RWPE2 (cell line): ENCODE data around the gene OSBPL10.
A peak's percentile ranks its signal among the peaks of the same experiment; 100 is the strongest.

Experiments
- ATAC-seq: fragments of 200-7000 bp; cut with Tn5 transposase; 3 replicates; pipeline ENCODE4 v1.9.1; 2021; ENCODE audit warnings: low read depth
- DNase-seq: peaks from one replicate; pipeline ENCODE4 v3.0.0-alpha.2; 2020; ENCODE audit warnings: low spot score
- H3K27ac ChIP-seq: fragments of 450-650 bp; 2 replicates; pipeline ENCODE4 v1.5.1; 2017; ENCODE audit warnings: mild to moderate bottlenecking; ENCODE audit not compliant: poor library complexity, severe bottlenecking
- H3K27me3 ChIP-seq: fragments of 250-450 bp; sonication (Bioruptor Pico); 2 replicates; pipeline ENCODE4 v1.5.1; 2021; ENCODE audit warnings: mild to moderate bottlenecking, moderate library complexity; ENCODE audit not compliant: insufficient read depth, poor library complexity, severe bottlenecking
- H3K36me3 ChIP-seq: fragments of 250-450 bp; sonication (Bioruptor Pico); 2 replicates; pipeline ENCODE4 v1.5.1; 2020; ENCODE audit warnings: low read depth, mild to moderate bottlenecking, moderate library complexity
- H3K4me1 ChIP-seq: fragments of 250-450 bp; sonication (Bioruptor Pico); 2 replicates; pipeline ENCODE4 v1.5.1; 2021; ENCODE audit warnings: mild to moderate bottlenecking, moderate library complexity; ENCODE audit not compliant: insufficient read depth, poor library complexity, severe bottlenecking
- H3K4me3 ChIP-seq: fragments of 250-450 bp; sonication (Bioruptor Pico); 2 replicates; pipeline ENCODE4 v1.5.1; 2021; ENCODE audit warnings: mild to moderate bottlenecking, moderate library complexity; ENCODE audit not compliant: severe bottlenecking
- H3K9me3 ChIP-seq: fragments of 250-450 bp; sonication (Bioruptor Pico); 2 replicates; pipeline ENCODE4 v1.5.1; 2021; ENCODE audit warnings: mild to moderate bottlenecking, moderate library complexity; ENCODE audit not compliant: severe bottlenecking
- CTCF ChIP-seq: fragments of 450-650 bp; IDR thresholded peaks from one replicate; pipeline ENCODE4 v1.5.1; 2017; ENCODE audit warnings: mild to moderate bottlenecking, moderate library complexity; ENCODE audit not compliant: poor library complexity, severe bottlenecking

Gene OSBPL10, protein sequence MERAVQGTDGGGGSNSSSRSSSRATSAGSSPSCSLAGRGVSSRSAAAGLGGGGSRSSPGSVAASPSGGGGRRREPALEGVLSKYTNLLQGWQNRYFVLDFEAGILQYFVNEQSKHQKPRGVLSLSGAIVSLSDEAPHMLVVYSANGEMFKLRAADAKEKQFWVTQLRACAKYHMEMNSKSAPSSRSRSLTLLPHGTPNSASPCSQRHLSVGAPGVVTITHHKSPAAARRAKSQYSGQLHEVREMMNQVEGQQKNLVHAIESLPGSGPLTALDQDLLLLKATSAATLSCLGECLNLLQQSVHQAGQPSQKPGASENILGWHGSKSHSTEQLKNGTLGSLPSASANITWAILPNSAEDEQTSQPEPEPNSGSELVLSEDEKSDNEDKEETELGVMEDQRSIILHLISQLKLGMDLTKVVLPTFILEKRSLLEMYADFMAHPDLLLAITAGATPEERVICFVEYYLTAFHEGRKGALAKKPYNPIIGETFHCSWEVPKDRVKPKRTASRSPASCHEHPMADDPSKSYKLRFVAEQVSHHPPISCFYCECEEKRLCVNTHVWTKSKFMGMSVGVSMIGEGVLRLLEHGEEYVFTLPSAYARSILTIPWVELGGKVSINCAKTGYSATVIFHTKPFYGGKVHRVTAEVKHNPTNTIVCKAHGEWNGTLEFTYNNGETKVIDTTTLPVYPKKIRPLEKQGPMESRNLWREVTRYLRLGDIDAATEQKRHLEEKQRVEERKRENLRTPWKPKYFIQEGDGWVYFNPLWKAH

DNA sequence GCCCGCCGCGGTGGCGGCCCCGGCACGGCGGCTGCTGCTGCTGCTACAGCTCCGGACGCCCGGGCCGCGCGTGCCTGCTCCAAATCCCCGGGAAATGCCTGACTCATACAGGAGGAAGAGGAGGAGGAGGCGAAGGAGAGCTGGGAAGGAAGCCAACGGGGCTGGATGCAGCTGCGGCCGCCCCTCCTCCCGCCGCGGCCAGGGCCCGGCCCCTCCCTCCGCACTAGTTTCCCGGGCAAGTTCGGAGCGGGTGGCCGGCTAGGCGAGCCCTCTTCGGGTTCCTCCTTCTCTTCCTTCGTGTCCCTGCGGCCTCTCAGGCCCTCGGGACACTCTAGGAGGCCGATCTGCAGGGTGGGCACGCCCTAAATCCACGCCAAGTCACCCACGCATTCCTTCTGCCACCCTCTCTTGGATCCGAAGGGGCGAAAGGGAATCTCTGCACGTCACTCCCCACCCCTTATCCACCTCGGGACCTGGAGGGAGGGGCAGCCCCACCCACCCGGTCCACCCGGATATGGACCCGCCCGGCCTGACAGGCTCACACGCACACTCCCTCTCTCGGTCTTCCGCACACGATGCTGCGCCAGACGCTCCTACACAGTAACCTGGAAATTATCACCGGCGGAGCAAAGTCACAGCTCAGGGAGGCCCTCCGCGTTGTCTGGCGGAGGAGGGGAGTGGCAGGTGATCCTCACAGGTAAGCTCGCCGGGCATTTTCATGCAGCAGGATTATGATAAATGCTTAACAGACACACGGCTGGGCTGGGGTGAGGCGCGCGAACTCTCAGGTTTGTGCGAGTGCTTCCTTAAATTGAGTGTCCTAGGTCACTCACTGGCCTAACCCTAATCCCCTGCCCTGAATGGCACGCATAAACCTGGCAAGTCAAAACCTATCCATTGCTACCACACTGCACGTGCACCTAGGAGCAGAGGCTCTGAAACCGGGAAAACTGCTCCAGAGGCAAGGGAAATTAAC, at the start of gene OSBPL10, which contains the start of gene ZNF860:
OSBPL10 (minus strand) TSS at position 57 of the 976 bp plus-strand sequence. CDS start 83 bp downstream, outside the sequence.
ZNF860 (plus strand) TSS at position 545 of the 976 bp plus-strand sequence. CDS start 7,330 bp downstream, outside the sequence.
- H3K27me3 ChIP-seq: no peaks in the 10 kb centered on the region
- TF ChIP-seq CTCF: no peak
- DNase-seq: peak; percentile 94
- peak within 1 kb of the TSS; percentile 73 for H3K4me3 ChIP-seq
- H3K27ac ChIP-seq: peak within 1 kb of the TSS; percentile 93
- H3K36me3 ChIP-seq: peaks cover 37% of the 10 kb centered on the region
- no peaks in the 10 kb centered on the region for H3K9me3 ChIP-seq
- peak; percentile 69 for ATAC-seq
- peaks cover 23% of the 10 kb centered on the region for H3K4me1 ChIP-seq

DNA sequence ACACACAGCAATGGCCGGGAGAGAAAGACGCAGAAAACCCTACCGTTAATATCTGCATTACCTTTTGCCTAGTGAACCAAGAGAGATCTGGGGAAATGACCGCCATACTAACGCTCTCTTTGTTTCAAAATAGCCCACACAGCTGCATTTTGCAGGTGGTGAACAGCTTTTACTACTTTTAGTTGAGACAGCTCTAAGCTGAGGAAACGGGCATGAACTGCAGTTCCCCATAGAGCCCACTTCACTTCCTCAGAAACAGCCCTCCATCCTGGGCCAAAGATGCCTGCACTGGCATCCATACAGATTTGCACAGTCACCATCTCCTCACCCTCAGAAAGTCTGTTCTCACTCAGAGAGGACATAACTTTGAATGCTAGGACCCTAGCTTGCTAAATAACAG, 45.5 kb upstream of the OSBPL10 start:
- Histone ChIP-seq H3K9me3 (no peaks in the 10 kb centered on the region), H3K4me3 (no peak overlapping the region), H3K27ac (no peak overlapping the region), H3K4me1 (no peaks in the 10 kb centered on the region), H3K27me3 (no peaks in the 10 kb centered on the region), H3K36me3 (no peaks in the 10 kb centered on the region)
- no peak for ATAC-seq
- no peak for DNase-seq
- TF ChIP-seq CTCF: no peak

DNA sequence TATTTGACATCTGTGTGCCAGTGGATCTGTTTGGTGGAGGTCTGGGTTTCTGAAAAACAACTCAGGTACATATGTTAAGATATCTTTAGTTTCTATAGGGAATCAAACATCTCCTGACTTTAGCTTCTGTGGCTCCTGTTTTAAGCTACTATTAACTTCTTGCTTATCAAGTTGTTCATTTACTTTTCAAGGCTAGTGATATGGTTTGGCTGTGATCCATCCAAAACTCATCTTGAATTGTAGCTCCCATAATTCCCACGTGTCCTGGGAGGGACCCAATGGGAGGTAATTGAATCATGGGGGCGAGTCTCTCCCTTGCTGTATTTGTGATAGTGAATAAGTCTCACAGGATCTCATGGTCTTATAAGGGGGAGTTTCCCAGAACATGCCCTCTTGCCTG, 41.9 kb upstream of the OSBPL10 start:
- no peaks in the 10 kb centered on the region for H3K36me3 ChIP-seq
- no peaks in the 10 kb centered on the region for H3K9me3 ChIP-seq
- no peak overlapping the region for H3K27ac ChIP-seq
- no peaks in the 10 kb centered on the region for H3K27me3 ChIP-seq
- ATAC-seq (no peak), DNase-seq (no peak)
- H3K4me1 ChIP-seq: no peaks in the 10 kb centered on the region
- H3K4me3 ChIP-seq: no peak overlapping the region
- TF ChIP-seq CTCF: no peak

GRCh38 chr3:32021748-32022147, 40.7 kb upstream of the OSBPL10 start:
- no peak overlapping the region for H3K27ac ChIP-seq
- H3K4me1 ChIP-seq: no peaks in the 10 kb centered on the region
- TF ChIP-seq CTCF: no peak
- DNase-seq (no peak), ATAC-seq (no peak)
- no peak overlapping the region for H3K4me3 ChIP-seq
- H3K9me3 ChIP-seq: no peaks in the 10 kb centered on the region
- H3K36me3 ChIP-seq: no peaks in the 10 kb centered on the region
- no peaks in the 10 kb centered on the region for H3K27me3 ChIP-seq
